ENCODE data around the gene SLC22A15. TPM values are rescaled to one million over a fixed set of nuclear protein-coding genes. Genes with fewer than 3 reads are reported as not detected.

The SLC22A15 gene
- total RNA-seq (2014; rRNA removed; shearing (Covaris generic)) (0.82 and 1.0 TPM in 2 replicates), total RNA-seq (2022) (2.8 and 3.3 TPM in 2 replicates), Bru-seq, nascent RNA (percentile 48 among the genes with signal in this experiment), BruChase-seq, experiment 1, labeled RNA remaining after a 6-hour chase (percentile 40 among the genes with signal in this experiment), BruChase-seq, experiment 2, labeled RNA remaining after a 2-hour chase (percentile 40 among the genes with signal in this experiment)
- long read RNA-seq, partial matches to known transcripts = 0 of 1 reads
- long read RNA-seq, other reads (novel, unspliced or antisense) = 1 of 1 reads

DNA sequence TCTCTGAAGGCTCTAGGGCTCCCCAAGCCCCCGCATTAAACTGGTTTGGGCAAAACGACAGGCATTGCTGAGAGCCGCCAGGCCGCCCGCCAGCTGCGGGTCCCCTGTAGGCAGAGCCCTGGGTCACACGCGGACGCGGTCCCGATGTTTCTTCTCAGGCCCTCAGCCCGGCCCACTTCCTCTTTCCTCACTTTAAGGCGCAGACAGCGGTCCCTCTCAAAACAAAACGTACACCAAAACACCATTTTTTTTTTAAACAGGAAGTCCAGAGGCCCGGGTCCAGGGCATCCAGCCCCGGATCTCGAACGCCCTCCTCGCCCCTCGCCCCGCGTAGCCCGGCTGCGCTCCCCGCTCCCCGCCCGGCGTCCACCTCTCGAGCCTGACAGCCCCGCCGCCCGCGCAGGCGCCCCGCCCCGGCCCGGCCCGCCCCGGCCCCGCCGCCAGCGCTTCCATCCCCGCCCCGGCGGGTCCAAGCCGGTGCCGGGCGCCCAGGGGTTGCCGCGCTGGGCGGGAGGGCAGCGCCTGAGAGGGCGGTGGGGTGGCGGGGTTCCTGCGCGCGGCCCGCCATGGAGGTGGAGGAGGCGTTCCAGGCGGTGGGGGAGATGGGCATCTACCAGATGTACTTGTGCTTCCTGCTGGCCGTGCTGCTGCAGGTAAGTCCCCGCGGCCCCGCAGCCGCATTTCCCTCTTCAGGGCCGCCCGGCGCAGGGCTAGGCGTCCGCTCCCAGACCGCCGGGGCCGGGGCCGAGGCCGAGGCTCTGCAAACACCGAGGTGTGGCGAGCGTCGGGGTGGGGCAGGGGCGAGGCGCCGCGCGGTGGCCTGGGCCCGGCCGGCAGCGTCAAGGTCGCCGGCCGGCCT is at the start of gene SLC22A15:
Gene SLC22A15, plus strand, starts transcription at position 452 of the 859 bp plus-strand sequence. Its CDS starts 115 bp downstream, at position 567.
- Histone ChIP-seq H2AFZ (ENCODE audit: low read length) (peak within 1 kb of the TSS; percentile 81), H3K79me2 (ENCODE audit: insufficient read depth, low read depth, low read length) (no peaks in the 10 kb centered on the region), H3K4me3 (ENCODE audit: low read depth, low read length, poor library complexity, severe bottlenecking) (peak within 1 kb of the TSS; percentile 64), H3K4me2 (ENCODE audit: low read length) (peak within 1 kb of the TSS; percentile 57), H3K4me1 (ENCODE audit: insufficient read depth, low read length, poor library complexity, severe bottlenecking) (no peaks in the 10 kb centered on the region), H3K9me2 (ENCODE audit: insufficient read depth, low read length) (no peaks in the 10 kb centered on the region), H3K9me3 (ENCODE audit: low read length) (0 out of 2 replicates have a peak, but pooled peaks cover 5% of the 10 kb centered on the region), H3K36me3 (ENCODE audit: insufficient read depth, low read length) (no peaks in the 10 kb centered on the region), H3K27ac (ENCODE audit: low read depth, low read length, poor library complexity, severe bottlenecking) (no peak within 1 kb of the TSS), H4K20me1 (ENCODE audit: insufficient read depth, low read length) (no peaks in the 10 kb centered on the region)
- intact Hi-C loops (cut with micrococcal nuclease; ENCODE audit: unreplicated experiment) = no loop called here
- TF ChIP-seq EZH2phosphoT487 (IDR thresholded peaks at IDR 0.05; ENCODE audit: borderline replicate concordance, low read depth, low read length) = no peak
- TF ChIP-seq, protein P1, sequence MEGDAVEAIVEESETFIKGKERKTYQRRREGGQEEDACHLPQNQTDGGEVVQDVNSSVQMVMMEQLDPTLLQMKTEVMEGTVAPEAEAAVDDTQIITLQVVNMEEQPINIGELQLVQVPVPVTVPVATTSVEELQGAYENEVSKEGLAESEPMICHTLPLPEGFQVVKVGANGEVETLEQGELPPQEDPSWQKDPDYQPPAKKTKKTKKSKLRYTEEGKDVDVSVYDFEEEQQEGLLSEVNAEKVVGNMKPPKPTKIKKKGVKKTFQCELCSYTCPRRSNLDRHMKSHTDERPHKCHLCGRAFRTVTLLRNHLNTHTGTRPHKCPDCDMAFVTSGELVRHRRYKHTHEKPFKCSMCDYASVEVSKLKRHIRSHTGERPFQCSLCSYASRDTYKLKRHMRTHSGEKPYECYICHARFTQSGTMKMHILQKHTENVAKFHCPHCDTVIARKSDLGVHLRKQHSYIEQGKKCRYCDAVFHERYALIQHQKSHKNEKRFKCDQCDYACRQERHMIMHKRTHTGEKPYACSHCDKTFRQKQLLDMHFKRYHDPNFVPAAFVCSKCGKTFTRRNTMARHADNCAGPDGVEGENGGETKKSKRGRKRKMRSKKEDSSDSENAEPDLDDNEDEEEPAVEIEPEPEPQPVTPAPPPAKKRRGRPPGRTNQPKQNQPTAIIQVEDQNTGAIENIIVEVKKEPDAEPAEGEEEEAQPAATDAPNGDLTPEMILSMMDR (conservative IDR thresholded peaks at IDR 0.05; ENCODE audit: low read length) = no peak
- peak; percentile 69 for DNase-seq (ENCODE audit: low spot score)
- POLR2A ChIA-PET = interaction anchor here (0.5 to 0.7 kb wide), 2 partner anchors 13 to 382 kb away, joined by 3 read pairs; no protein-coding TSS in a partner anchor
- no TSS peak for BruUV-seq (replicated peaks)
- CTCF ChIA-PET (ENCODE audit: unreplicated experiment) = no interaction called here

DNA sequence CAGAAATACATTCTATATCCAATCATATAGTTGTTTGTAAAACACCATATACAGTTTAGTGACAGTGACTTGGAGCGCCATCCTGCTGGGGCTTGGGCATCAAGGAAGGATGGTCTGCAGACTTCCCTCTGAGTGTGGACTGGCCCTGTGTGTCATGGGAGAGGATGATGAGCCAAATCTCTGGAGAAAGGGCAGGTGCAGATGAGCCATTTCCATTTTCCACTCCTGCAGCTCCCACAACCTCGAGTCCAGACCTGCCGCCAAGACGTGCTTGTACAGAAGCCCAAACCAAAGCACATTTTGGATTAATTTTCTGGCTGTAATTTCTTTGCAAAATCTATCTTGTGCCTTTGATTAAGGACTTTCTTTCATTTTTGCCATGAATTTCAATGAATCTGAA is 48.3 kb upstream of the SLC22A15 start:
- Histone ChIP-seq H3K27ac (ENCODE audit: low read depth, low read length, poor library complexity, severe bottlenecking) (no peak overlapping the region), H3K36me3 (ENCODE audit: insufficient read depth, low read length) (no peaks in the 10 kb centered on the region), H4K20me1 (ENCODE audit: insufficient read depth, low read length) (no peaks in the 10 kb centered on the region), H2AFZ (ENCODE audit: low read length) (no peak overlapping the region), H3K4me1 (ENCODE audit: insufficient read depth, low read length, poor library complexity, severe bottlenecking) (no peaks in the 10 kb centered on the region), H3K9me2 (ENCODE audit: insufficient read depth, low read length) (no peaks in the 10 kb centered on the region), H3K4me2 (ENCODE audit: low read length) (no peak overlapping the region), H3K79me2 (ENCODE audit: insufficient read depth, low read depth, low read length) (no peaks in the 10 kb centered on the region), H3K4me3 (ENCODE audit: low read depth, low read length, poor library complexity, severe bottlenecking) (no peak overlapping the region), H3K9me3 (ENCODE audit: low read length) (no peaks in the 10 kb centered on the region)
- no peak for TF ChIP-seq EZH2phosphoT487 (IDR thresholded peaks at IDR 0.05; ENCODE audit: borderline replicate concordance, low read depth, low read length)
- TF ChIP-seq, protein P1 (conservative IDR thresholded peaks at IDR 0.05; ENCODE audit: low read length) = no peak
- intact Hi-C loops (cut with micrococcal nuclease; ENCODE audit: unreplicated experiment) = no loop called here
- ChIA-PET CTCF (ENCODE audit: unreplicated experiment) (no interaction called here), POLR2A (no interaction called here)
- BruUV-seq (replicated peaks) = no TSS peak
- DNase-seq (ENCODE audit: low spot score) = no peak

Data from OCI-LY7 (cell line).